ENCODE measurements around the gene FADS1. TPM values are rescaled to one million over a fixed set of nuclear protein-coding genes. Genes with fewer than 3 reads are reported as not detected.

FADS1 gene
- total and polyA plus RNA-seq, 2 donors (not counting 3 experiments of a cell fraction or from before 2014, with no cell fraction given) = 110 to 121 TPM

- Histone ChIP-seq H3K9me1 (replicated peaks; ENCODE audit: control insufficient read depth, extremely low read depth, insufficient read depth, low read length) (no peaks in the 10 kb centered on the region), H3K79me2 (ENCODE audit: control insufficient read depth, insufficient read depth, low read length) (peaks cover 39% of the 10 kb centered on the region), H4K20me1 (replicated peaks; ENCODE audit: control insufficient read depth, extremely low read depth, insufficient read depth, low read length) (no peaks in the 10 kb centered on the region), H3K27me3 (ENCODE audit: control insufficient read depth in 2 of 2, insufficient read depth in 2 of 2, low read length in 2 of 2) (no peaks in the 10 kb centered on the region), H2AFZ (ENCODE audit: low read depth, low read length) (no peak overlapping the region), H3K9ac (replicated peaks; ENCODE audit: extremely low read depth, insufficient read depth, low read length) (no peak overlapping the region), H3K4me1 (ENCODE audit: control insufficient read depth, extremely low read depth, insufficient read depth, low read length) (no peaks in the 10 kb centered on the region), H3K27ac (ENCODE audit: insufficient read depth, low read depth, low read length) (no peak overlapping the region), H3K4me2 (ENCODE audit: insufficient read depth, low read length) (no peak overlapping the region), H3K4me3 (replicated peaks in 1 of 3; ENCODE audit: insufficient read depth in 1 of 3, low read depth in 1 of 3, low read length in 3 of 3) (no peak overlapping the region), H3K9me3 (replicated peaks; ENCODE audit: control insufficient read depth, insufficient read depth, low read length) (no peaks in the 10 kb centered on the region), H3K36me3 (ENCODE audit: control insufficient read depth in 2 of 2, extremely low read depth in 1 of 2, insufficient read depth in 2 of 2, low read length in 2 of 2) (peaks cover 42 to 47% of the 10 kb centered on the region in 2 experiments)
- POLR2A ChIA-PET = no interaction called here
- CTCF ChIA-PET = interaction anchor here (3.2 kb wide), 1 partner anchor 44 kb away, joined by 11 read pairs; no protein-coding TSS in a partner anchor
- no TSS peak for BruUV-seq (replicated peaks)
- dilution Hi-C loops (cut with MboI; ENCODE audit: extremely low pct_ligation_motif_present, low sequenced_read_pairs) = no loop called here
- TF ChIP-seq POLR2AphosphoS5 (IDR thresholded peaks at IDR 0.05; ENCODE audit: insufficient read depth, low read depth, low read length) (no peak), POLR2A (IDR thresholded peaks at IDR 0.05; ENCODE audit: low read depth, low read length) (no peak), EZH2 (IDR thresholded peaks at IDR 0.05; ENCODE audit: borderline replicate concordance, low read depth, low read length, severe bottlenecking) (no peak), MYC (IDR thresholded peaks at IDR 0.05; ENCODE audit: low read depth, low read length) (no peak), JUN (IDR thresholded peaks at IDR 0.05; ENCODE audit: borderline replicate concordance, insufficient read depth, insufficient read length, low read depth) (no peak), FOS (IDR thresholded peaks at IDR 0.05; ENCODE audit: borderline replicate concordance, insufficient read depth, low read length) (no peak), GATA2 (IDR thresholded peaks at IDR 0.05; ENCODE audit: insufficient read depth, insufficient read length, low read depth, low read length) (no peak)
- TF ChIP-seq, protein P1, sequence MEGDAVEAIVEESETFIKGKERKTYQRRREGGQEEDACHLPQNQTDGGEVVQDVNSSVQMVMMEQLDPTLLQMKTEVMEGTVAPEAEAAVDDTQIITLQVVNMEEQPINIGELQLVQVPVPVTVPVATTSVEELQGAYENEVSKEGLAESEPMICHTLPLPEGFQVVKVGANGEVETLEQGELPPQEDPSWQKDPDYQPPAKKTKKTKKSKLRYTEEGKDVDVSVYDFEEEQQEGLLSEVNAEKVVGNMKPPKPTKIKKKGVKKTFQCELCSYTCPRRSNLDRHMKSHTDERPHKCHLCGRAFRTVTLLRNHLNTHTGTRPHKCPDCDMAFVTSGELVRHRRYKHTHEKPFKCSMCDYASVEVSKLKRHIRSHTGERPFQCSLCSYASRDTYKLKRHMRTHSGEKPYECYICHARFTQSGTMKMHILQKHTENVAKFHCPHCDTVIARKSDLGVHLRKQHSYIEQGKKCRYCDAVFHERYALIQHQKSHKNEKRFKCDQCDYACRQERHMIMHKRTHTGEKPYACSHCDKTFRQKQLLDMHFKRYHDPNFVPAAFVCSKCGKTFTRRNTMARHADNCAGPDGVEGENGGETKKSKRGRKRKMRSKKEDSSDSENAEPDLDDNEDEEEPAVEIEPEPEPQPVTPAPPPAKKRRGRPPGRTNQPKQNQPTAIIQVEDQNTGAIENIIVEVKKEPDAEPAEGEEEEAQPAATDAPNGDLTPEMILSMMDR (IDR thresholded peaks at IDR 0.05; ENCODE audit: extremely low read depth in 1 of 2, insufficient read depth in 1 of 2, low read depth in 1 of 2, low read length in 2 of 2) = no peak
- TF ChIP-seq, protein P2, sequence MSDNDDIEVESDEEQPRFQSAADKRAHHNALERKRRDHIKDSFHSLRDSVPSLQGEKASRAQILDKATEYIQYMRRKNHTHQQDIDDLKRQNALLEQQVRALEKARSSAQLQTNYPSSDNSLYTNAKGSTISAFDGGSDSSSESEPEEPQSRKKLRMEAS (IDR thresholded peaks at IDR 0.05; ENCODE audit: insufficient read depth, insufficient read length) = no peak
- FAIRE-seq (no peak), DNase-seq (ENCODE audit: low read depth, low spot score) (no peak)
- intact Hi-C loops (cut with micrococcal nuclease) = no loop called here
These were observed 25.1 kb upstream of the FADS1 start for GRCh38 chr11:61841636-61842527.

All from endothelial cell of umbilical vein (primary cell).